GM15510 (cell line): ENCODE results near the gene DYNC2H1.

Source experiments
- POLR2A ChIP-seq: IDR thresholded peaks from 3 replicates; pipeline ENCODE4 v1.6.1; 2011; ENCODE audit warnings: borderline replicate concordance; ENCODE audit not compliant: insufficient read length; ENCODE audit errors: extremely low read depth

DYNC2H1 gene

GRCh38 chr11:103367650-103368049 is 258.4 kb downstream of the DYNC2H1 start:
- TF ChIP-seq POLR2A, result no peak

- no peak for TF ChIP-seq POLR2A
These were observed 258.9 kb downstream of the DYNC2H1 start for GRCh38 chr11:103368145-103368544.

GRCh38 chr11:103370076-103370475 is 260.9 kb downstream of the DYNC2H1 start:
- TF ChIP-seq POLR2A, result no peak

GRCh38 chr11:103372906-103373305 is 263.7 kb downstream of the DYNC2H1 start:
- no peak for TF ChIP-seq POLR2A

GRCh38 chr11:103378931-103379330 is 269.7 kb downstream of the DYNC2H1 start:
- TF ChIP-seq POLR2A, result no peak

- no peak for TF ChIP-seq POLR2A
These were observed 270.8 kb downstream of the DYNC2H1 start for GRCh38 chr11:103380031-103380430.

GRCh38 chr11:103384652-103385051 is 275.4 kb downstream of the DYNC2H1 start:
- TF ChIP-seq POLR2A, result no peak

- no peak for TF ChIP-seq POLR2A
These were observed 286.4 kb downstream of the DYNC2H1 start for GRCh38 chr11:103395612-103396011.

- no peak for TF ChIP-seq POLR2A
These were observed 287.0 kb downstream of the DYNC2H1 start for GRCh38 chr11:103396237-103396636.

- no peak for TF ChIP-seq POLR2A
These were observed 288.1 kb downstream of the DYNC2H1 start for GRCh38 chr11:103397369-103397768.

- TF ChIP-seq POLR2A, result no peak
These were observed 289.6 kb downstream of the DYNC2H1 start for GRCh38 chr11:103398829-103399228.

- TF ChIP-seq POLR2A, result no peak
These were observed 297.1 kb downstream of the DYNC2H1 start for GRCh38 chr11:103406357-103406756.

- TF ChIP-seq POLR2A, result no peak
These were observed 298.4 kb downstream of the DYNC2H1 start for GRCh38 chr11:103407641-103408040.

GRCh38 chr11:103413266-103413888 is 304.2 kb downstream of the DYNC2H1 start:
- TF ChIP-seq POLR2A, result no peak

- no peak for TF ChIP-seq POLR2A
These were observed 308.8 kb downstream of the DYNC2H1 start for GRCh38 chr11:103418014-103418413.

- TF ChIP-seq POLR2A, result no peak
These were observed 311.4 kb downstream of the DYNC2H1 start for GRCh38 chr11:103420593-103420992.
